B cell (primary cell): ENCODE measurements around the gene PAK6. TPM values are rescaled to one million over a fixed set of nuclear protein-coding genes. Genes with fewer than 3 reads are reported as not detected.

ENCODE experiments used
- ATAC-seq: fragments of 200-7000 bp; cut with Tn5 transposase; one replicate; pipeline ENCODE4 v1.10.0; 2021; ENCODE audit warnings: low read depth, mild to moderate bottlenecking, moderate number of reproducible peaks, moderate library complexity
- CTCF ChIA-PET: fragments of 350-600 bp; sonication (Branson Sonifier 250); formaldehyde crosslinking; loops from one replicate; lab custom pipeline; 2021; ENCODE audit warnings: antibody characterized with exemption, inconsistent platforms; lab: Charles Lee
- POLR2A ChIA-PET: fragments of 350-600 bp; sonication (Branson Sonifier 250); formaldehyde crosslinking; loops from one replicate; lab custom pipeline; 2021; ENCODE audit warnings: antibody characterized with exemption; lab: Charles Lee
- DNase-seq: peaks from one replicate; pipeline ENCODE4 v3.0.0; 2013
- H2AFZ ChIP-seq: 2 replicates; pipeline ENCODE4 v1.6.1; 2012; ENCODE audit warnings: mild to moderate bottlenecking, low read depth, low read length; ENCODE audit not compliant: insufficient read depth, poor library complexity, severe bottlenecking
- H3K27ac ChIP-seq, 2 donors: 1 replicate in 1 of 2; 2 replicates in 1 of 2; pipeline ENCODE4 v1.5.1; 2012 to 2013; ENCODE audit warnings: low read length in 2 of 2, mild to moderate bottlenecking in 2 of 2, moderate library complexity in 1 of 2
- H3K27me3 ChIP-seq, 4 experiments: fragments of 200-600 bp in 1 of 4; sonication (generic) in 1 of 4; replicated peaks in 1 of 4; 1 replicate in 2 of 4; 2 replicates in 2 of 4; pipeline versions ENCODE4 v1.6.1 to v1.7.0; 2013 to 2016; ENCODE audit warnings: low read length in 3 of 4, mild to moderate bottlenecking in 2 of 4, mixed read lengths in 1 of 4, moderate library complexity in 1 of 4; ENCODE audit not compliant: insufficient read depth in 4 of 4, control insufficient read depth in 3 of 4; ENCODE audit errors: control extremely low read depth in 1 of 4
- H3K36me3 ChIP-seq, 2 experiments: replicated peaks in 1 of 2; 1 replicate in 1 of 2; 2 replicates in 1 of 2; pipeline versions ENCODE4 v1.6.1 to v1.7.1; 2013; ENCODE audit warnings: low read length in 1 of 2; ENCODE audit not compliant: insufficient read depth in 2 of 2, control insufficient read depth in 1 of 2; ENCODE audit errors: control extremely low read depth in 1 of 2, extremely low read depth in 1 of 2
- H3K4me1 ChIP-seq, 2 donors: fragments of 200-600 bp in 1 of 2; sonication (generic) in 1 of 2; 1 replicate in 1 of 2; 2 replicates in 1 of 2; pipeline versions ENCODE4 v1.5.1 to v1.6.1; 2013 to 2017; ENCODE audit warnings: low read length in 2 of 2; ENCODE audit not compliant: control insufficient read depth in 2 of 2, insufficient read depth in 2 of 2
- H3K4me2 ChIP-seq: replicated peaks from 2 replicates; pipeline ENCODE3; 2012; ENCODE audit warnings: mild to moderate bottlenecking, low read depth, low read length; ENCODE audit not compliant: poor library complexity, severe bottlenecking
- H3K4me3 ChIP-seq, 5 experiments: fragments of 200-600 bp in 1 of 5; sonication (generic) in 1 of 5; 1 replicate in 3 of 5; 2 replicates in 2 of 5; pipeline versions ENCODE4 v1.5.1 to v1.7.0; 2011 to 2016; ENCODE audit warnings: low read length in 4 of 5, mild to moderate bottlenecking in 4 of 5, low read depth in 2 of 5, control low read depth in 1 of 5, moderate library complexity in 1 of 5; ENCODE audit not compliant: insufficient read depth in 1 of 5; ENCODE audit errors: control extremely low read depth in 1 of 5, extremely low read depth in 1 of 5
- H3K79me2 ChIP-seq: fragments of 200-600 bp; sonication (generic); one replicate; pipeline ENCODE4 v1.6.0; 2016; ENCODE audit warnings: low read length; ENCODE audit not compliant: control insufficient read depth, insufficient read depth
- H3K9ac ChIP-seq: fragments of 200-600 bp; sonication (generic); 2 replicates; pipeline ENCODE4 v1.6.1; 2017; ENCODE audit warnings: mild to moderate bottlenecking, low read length, moderate library complexity
- H3K9me3 ChIP-seq, 3 donors: one replicate each; pipeline versions ENCODE4 v1.6.1 to v1.7.1; 2013; ENCODE audit warnings: low read length in 2 of 3; ENCODE audit not compliant: control insufficient read depth in 2 of 3, insufficient read depth in 1 of 3; ENCODE audit errors: control extremely low read depth in 1 of 3
- H4K20me1 ChIP-seq: 2 replicates; pipeline ENCODE4 v1.6.0; 2012; ENCODE audit warnings: mild to moderate bottlenecking, low read length; ENCODE audit not compliant: insufficient read depth, control insufficient read depth, poor library complexity, severe bottlenecking
- H3K27ac Mint-ChIP-seq: one replicate; pipeline ENCODE4 v1.8.0; 2021; ENCODE audit warnings: mixed read lengths
- H3K27me3 Mint-ChIP-seq: one replicate; pipeline ENCODE4 v1.8.0; 2021; ENCODE audit warnings: mixed read lengths
- H3K4me1 Mint-ChIP-seq: one replicate; pipeline ENCODE4 v1.8.0; 2021; ENCODE audit warnings: mixed read lengths
- H3K4me3 Mint-ChIP-seq: one replicate; pipeline ENCODE4 v1.8.0; 2021; ENCODE audit warnings: mixed read lengths
- H3K9me3 Mint-ChIP-seq: one replicate; pipeline ENCODE4 v1.8.0; 2022; ENCODE audit warnings: mixed read lengths; ENCODE audit not compliant: insufficient read depth
- CTCF ChIP-seq: fragments of 200-600 bp; IDR thresholded peaks from one replicate; pipeline ENCODE4 v1.8.0; 2022; ENCODE audit warnings: antibody characterized with exemption, mild to moderate bottlenecking
- EZH2 ChIP-seq: IDR thresholded peaks from 2 replicates; pipeline ENCODE4 v1.6.1; 2012; ENCODE audit warnings: borderline replicate concordance, low read depth, mild to moderate bottlenecking, moderate library complexity, low read length; ENCODE audit not compliant: insufficient read depth, poor library complexity, severe bottlenecking
- WGBS: methylation state at CpG from one replicate; pipeline ENCODE4 v1.1.5; 2013; ENCODE audit warnings: missing lambda C conversion rate; ENCODE audit not compliant: insufficient coverage; 5-methylcytosine and 5-hydroxymethylcytosine counted together
- intact Hi-C: fragments of 100-400 bp; cut with micrococcal nuclease; formaldehyde crosslinking; loops from one replicate; pipeline ENCODE4 v1.10.0; 2022
- polyA plus RNA-seq: library from polyadenylated mRNA; depleted of rRNA; stranded (reverse); fragments of >200 nt; gene quantifications from 2 replicates; pipeline ENCODE4 v1.2.3, GENCODE V29; 2012
- total RNA-seq, 2 donors: library from RNA; stranded (reverse); fragments of 120-200 nt in 1 of 2; gene quantifications; 1 replicate in 1 of 2; 2 replicates in 1 of 2; pipeline versions ENCODE4 v1.2.3 to v1.2.4, GENCODE V29; 2013 to 2022

PAK6 gene
- total and polyA plus RNA-seq, 2 donors (not counting 1 experiment from before 2014, with no cell fraction given) = 0.45 to 1.2 TPM

GRCh38 chr15:40303576-40303975 lies 64.7 kb downstream of the PAK6 start:
- H3K4me1 ChIP-seq = peaks cover 14 to 21% of the 10 kb centered on the region in 2 donors
- peaks cover 0 to 52% of the 10 kb centered on the region in 2 experiments for H3K36me3 ChIP-seq
- no peak for ATAC-seq
- no peak for DNase-seq
- no peaks in the 10 kb centered on the region for H3K27me3 Mint-ChIP-seq
- 93% methylated on average over 1 of the region's 2 CpGs for WGBS
- no peak overlapping the region for H3K4me3 ChIP-seq
- CTCF ChIA-PET = interaction anchor here (1.2 to 14.9 kb wide), 3 partner anchors 18 to 37 kb away, joined by 9 to 204 read pairs (median 31); partner anchors contain the start of gene CCDC9B
- H3K4me2 ChIP-seq = no peak overlapping the region
- no peaks in the 10 kb centered on the region for H4K20me1 ChIP-seq
- H3K9me3 ChIP-seq = peaks cover 0 to 12% (median 0%) of the 10 kb centered on the region in 3 donors
- TF ChIP-seq EZH2 = no peak
- TF ChIP-seq CTCF = no peak
- H3K4me3 Mint-ChIP-seq = no peak overlapping the region
- no peak overlapping the region for H3K9ac ChIP-seq
- H3K27ac Mint-ChIP-seq = no peak overlapping the region
- peaks cover 30% of the 10 kb centered on the region for H3K4me1 Mint-ChIP-seq
- peaks cover 17% of the 10 kb centered on the region for H3K79me2 ChIP-seq
- POLR2A ChIA-PET = no interaction called here
- H3K27ac ChIP-seq = no peak overlapping the region
- H3K27me3 ChIP-seq = no peaks in the 10 kb centered on the region
- no peak overlapping the region for H2AFZ ChIP-seq
- intact Hi-C loops = no loop called here
- H3K9me3 Mint-ChIP-seq = peaks cover 6% of the 10 kb centered on the region

GRCh38 chr15:40305281-40305680 lies 66.4 kb downstream of the PAK6 start:
- H3K4me1 Mint-ChIP-seq = peaks cover 47% of the 10 kb centered on the region
- intact Hi-C loops = no loop called here
- H3K9me3 Mint-ChIP-seq = no peaks in the 10 kb centered on the region
- CTCF ChIA-PET = interaction anchor here (0.8 to 14.9 kb wide), 5 partner anchors 14 to 35 kb away, joined by 3 to 204 read pairs (median 5); partner anchors contain the start of gene CCDC9B
- H3K36me3 ChIP-seq = peaks cover 0 to 43% of the 10 kb centered on the region in 2 experiments
- peaks cover 25 to 36% of the 10 kb centered on the region in 2 donors for H3K4me1 ChIP-seq
- H4K20me1 ChIP-seq = no peaks in the 10 kb centered on the region
- peaks cover 24% of the 10 kb centered on the region for H3K79me2 ChIP-seq
- no peak overlapping the region for H2AFZ ChIP-seq
- H3K4me3 Mint-ChIP-seq = no peak overlapping the region
- H3K27ac Mint-ChIP-seq = peak overlapping the region; percentile 32
- ATAC-seq = no peak
- H3K9me3 ChIP-seq = peaks cover 0 to 7% (median 0%) of the 10 kb centered on the region in 3 donors
- no peak overlapping the region for H3K4me3 ChIP-seq
- TF ChIP-seq EZH2 = no peak
- no peak for TF ChIP-seq CTCF
- H3K4me2 ChIP-seq = no peak overlapping the region
- no peak for DNase-seq
- H3K27me3 Mint-ChIP-seq = no peaks in the 10 kb centered on the region
- no peaks in the 10 kb centered on the region for H3K27me3 ChIP-seq
- POLR2A ChIA-PET = interaction anchor here (1.5 kb wide), 1 partner anchor 18 kb away, joined by 4 read pairs; the partner anchor contains the start of gene INAFM2
- WGBS = 95% methylated on average over 3 of the region's 4 CpGs
- H3K27ac ChIP-seq = no peak overlapping the region
- no peak overlapping the region for H3K9ac ChIP-seq
